Inferior parietal cortex (tissue), 1 donor: ENCODE measurements around the gene ATOH1.
A peak's percentile ranks its signal among the peaks of the same experiment; 100 is the strongest.

Experiments
- DNase-seq: peaks from one replicate; pipeline ENCODE4 v3.0.0-alpha.2; 2016; ENCODE audit errors: extremely low spot score

Gene ATOH1

GRCh38 chr4:93828332-93828994 is at the start of gene ATOH1:
Gene ATOH1 (plus strand): TSS chr4:93828753. CDS start chr4:93828927, 174 bp downstream.
- no peak for DNase-seq

DNA sequence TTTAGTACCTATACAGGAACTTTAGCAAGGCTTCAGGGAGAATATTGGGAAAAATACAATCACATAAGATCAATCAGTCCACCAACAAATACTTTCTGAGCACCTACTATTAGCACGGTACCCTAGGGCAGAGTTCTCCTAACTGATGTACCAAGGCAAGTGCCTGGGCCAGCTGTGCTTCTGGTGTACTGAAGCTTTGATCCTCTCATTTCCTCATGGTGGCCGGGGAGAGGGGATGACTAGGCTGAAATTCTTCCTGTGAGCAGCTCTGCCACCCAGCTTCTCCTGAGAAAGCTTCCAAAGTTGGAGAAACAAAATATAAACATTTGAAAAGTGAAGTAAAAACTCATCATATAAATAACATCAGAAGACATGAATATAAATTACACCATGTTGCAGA is 49.3 kb upstream of the ATOH1 start:
- no peak for DNase-seq

- DNase-seq: no peak
Observed at GRCh38 chr4:93780080-93780479, 48.5 kb upstream of the ATOH1 start.

DNA sequence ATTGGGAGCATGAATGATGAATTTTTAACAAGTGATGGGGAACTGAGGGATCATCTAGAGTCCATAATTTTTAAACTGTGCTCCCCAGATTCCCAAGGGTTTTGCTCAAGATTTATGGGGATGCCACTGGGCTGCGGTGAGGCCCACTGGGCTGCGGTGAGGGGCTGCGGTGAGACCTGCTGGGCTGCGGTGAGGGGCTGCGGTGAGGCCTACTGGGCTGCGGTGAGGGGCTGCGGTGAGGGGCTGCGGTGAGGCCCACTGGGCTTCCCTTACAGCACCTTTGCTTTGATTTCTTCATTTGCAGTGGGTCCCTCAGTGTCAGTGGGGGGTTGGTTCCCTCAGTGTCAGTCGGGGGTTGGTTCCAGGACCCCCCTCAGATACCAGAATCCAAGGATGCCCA is 47.4 kb upstream of the ATOH1 start:
- no peak for DNase-seq

DNA sequence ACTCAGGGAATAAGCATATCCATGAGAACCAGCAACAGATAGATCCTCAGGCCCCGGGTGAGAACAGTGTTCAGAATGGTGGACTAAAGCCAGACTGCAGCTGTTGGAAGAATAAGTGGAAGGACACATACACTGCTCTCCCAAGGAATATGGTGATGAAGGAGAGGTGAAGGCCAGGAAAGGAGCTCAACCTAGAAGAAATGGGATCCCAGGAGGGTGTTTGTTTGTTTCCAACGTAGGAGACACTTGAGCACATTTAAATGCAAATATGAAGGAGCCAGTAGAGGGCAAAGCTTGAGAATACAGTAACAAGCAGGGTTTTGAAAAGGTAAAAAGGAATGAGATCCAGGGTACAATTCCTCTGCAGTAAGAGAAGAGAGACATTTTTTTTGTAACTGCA is 42.4 kb upstream of the ATOH1 start:
- DNase-seq: no peak

DNA sequence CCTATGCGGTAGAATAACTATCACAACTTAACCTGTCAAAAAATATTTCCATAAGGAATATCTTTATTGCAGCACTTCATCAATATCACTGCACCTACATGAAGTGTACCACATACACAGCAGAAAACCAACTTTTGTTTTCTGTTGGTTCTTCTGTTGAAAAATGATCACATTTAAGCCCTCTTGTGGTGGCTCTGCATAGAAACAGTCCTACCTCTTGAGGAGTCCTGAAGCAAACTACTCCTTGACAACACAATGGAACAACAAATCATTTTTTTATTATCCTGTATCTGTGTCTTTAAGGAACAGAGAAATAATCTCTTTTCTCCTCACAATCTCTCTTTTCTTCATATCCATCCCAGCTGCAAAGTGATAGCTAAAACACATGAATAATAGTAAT is 39.8 kb upstream of the ATOH1 start:
- no peak for DNase-seq

DNA sequence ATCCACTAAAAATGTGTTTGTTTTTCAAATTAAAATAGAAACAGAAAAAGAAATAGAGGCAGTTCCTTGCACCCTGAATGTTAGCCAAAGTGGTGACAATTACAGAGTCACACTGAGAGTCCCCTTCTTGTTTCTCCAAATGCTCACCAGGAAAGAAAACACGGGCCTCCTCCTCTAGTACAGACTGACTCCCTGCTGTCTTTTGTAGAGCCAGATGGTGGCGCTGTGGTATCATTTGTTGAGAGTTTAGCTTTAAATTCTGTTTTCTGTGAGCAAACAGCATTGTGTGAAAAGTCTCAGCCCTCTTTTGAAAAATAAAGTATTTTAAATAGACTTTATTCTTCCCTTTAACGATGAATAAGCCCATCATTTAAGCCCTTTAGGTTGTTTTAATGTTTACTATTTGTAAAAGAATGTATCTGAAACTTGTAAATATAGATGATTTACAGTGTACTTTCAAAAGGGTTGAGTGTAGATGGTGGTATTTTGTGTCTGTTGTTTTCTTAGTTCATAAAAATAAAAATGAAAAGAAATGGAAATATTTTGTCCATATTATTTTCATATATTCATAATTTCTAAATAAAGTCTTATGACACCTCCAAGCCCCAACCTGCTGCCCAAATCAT is 36.9 kb upstream of the ATOH1 start:
- peak; percentile 89 for DNase-seq

DNA sequence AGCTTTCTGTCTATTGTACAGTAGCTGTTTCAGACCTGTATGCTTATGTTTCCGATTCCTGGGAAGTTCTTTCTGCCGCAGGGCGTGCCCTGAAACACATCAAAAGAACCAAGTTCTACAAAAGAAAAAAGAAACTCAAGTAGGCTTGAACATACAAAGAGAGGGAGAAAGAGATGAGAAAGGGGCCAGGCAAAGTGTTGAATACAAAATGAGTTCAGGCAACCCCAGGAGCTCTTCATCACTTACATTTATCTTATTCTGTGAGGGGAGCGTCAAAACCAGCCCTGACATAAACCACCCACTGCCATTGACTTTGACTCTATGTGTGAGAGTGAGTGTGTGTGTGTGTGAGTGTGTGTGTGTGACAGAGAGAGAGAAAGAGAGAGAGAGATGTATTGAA is 26.5 kb upstream of the ATOH1 start:
- DNase-seq: no peak

- DNase-seq: no peak
Observed at GRCh38 chr4:93809773-93810172, 18.8 kb upstream of the ATOH1 start.

DNA sequence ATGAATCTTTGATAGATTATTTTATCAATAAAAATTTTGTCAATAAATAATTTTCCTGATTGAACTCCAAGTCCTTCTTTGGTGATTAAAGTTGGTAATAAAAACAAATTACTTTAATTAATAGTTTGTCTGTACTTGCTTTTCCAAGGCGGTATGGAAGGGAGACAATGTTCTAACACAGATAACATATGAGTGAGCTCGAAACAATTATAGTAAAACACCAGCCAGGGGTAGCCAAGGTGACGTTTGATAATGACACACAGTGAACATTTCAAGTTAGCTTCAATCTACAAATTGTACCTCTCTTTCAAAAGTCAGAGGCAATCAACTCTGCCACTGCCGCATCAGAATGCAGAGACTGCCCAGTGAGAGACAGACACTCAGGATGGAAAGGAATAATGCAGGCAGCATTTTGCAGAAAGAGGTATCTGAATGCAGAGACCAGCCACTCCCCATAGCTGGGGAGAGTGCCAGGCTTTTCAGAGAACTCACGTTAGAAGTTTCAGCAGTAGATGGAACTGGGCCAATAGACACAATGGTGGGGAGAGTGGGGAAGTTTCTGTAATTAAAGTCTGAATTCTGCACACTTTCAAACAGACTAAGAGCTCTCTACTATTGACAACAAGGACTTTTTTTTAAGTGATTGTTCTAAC is 18.1 kb upstream of the ATOH1 start:
- DNase-seq: no peak

- no peak for DNase-seq
Observed at GRCh38 chr4:93813092-93813491, 15.5 kb upstream of the ATOH1 start.

DNA sequence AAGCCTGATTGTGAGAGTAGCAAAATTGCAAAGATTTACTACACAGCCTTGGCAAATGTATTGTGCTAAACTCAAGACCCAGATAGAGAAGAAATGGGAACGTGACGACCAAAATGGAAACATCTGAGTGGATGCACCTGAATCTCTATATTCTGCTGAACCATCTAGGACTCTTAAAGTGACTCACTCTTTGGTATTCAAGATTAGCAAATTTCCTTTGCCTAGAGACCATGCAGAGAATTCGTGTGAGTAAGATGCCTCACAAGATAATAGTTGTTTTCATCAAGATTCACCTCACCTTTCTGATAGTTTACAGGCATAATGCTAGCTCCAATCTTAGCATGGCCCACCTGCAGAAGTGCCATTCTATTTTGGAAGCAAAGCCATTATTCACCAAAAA is 14.4 kb upstream of the ATOH1 start:
- DNase-seq: no peak

GRCh38 chr4:93814722-93815121 is 13.8 kb upstream of the ATOH1 start:
- no peak for DNase-seq

GRCh38 chr4:93825551-93826216 is 2.9 kb upstream of the ATOH1 start:
- no peak for DNase-seq

DNA sequence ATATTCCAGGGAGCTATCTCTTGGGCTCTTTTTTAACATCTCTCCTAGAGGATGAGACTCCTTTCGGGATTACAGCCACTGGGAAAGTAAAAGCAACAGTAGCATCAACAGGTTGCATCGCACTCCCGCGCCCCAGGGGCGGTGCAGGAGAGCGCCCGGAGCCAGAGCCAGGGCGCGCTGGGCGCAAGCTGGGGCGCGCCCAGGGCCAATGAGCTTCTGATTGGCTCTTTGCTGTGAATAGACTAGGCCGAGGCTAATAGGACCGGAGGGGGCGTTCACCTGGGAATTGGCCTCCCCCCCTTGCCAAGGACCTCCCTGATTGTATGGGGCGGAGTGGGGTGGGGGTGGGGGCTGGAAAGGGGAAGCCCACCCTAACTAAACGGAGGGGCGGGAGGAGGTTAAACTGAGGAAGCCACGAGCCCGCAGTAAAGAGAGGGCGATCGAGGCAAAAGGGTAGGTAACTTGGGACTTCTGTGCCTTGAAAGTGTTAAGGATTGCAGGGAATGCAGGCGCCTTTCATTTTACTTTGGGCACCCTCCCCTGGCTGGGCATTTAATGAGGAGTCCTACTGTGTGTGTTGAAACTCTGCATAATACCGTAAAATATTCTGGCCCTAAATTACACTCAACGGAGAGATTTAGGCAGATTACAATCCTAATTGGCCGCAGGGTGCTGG is 1.1 kb upstream of the ATOH1 start:
- no peak for DNase-seq

- DNase-seq: no peak
Observed at GRCh38 chr4:93828995-93829819, 654 bp downstream of the ATOH1 start.

GRCh38 chr4:93829820-93830687 is 1.5 kb downstream of the ATOH1 start:
- no peak for DNase-seq

DNA sequence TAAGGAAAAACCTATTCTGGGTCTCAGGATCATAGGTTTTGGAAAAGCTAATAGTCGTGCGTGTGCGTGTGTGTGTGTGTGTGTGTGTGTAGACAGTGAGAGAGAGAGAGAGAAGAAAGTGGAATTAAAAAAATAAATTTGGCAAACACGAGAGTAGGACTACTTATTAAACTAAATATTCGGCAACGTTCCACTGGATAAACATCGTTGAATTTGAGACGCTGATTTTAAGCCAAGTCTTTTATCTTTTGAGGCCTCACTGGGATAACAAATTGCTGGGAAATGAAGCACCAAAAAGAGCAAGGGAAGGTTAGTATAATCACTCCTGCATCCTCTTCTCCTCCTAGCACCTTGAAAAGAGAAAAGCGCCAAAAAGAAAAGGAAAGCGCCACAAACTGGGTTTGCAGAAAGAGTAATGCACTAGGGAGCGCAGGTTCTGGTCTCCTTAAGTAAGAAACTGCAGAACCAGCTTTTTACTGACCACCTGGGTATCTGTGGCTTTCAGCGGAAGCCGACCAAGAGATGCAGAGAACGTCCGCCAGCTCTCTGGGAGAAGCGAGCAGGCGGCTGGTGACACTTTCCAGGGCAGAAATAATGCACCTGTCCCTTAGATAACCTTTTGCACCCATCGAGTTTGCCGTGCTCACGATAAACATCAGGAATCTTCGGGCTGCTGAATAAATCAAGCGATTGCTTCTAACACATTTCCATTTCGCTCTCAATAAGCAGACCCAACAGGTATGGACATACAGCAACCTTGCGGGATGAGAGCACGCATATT is 3.4 kb downstream of the ATOH1 start:
- no peak for DNase-seq

DNA sequence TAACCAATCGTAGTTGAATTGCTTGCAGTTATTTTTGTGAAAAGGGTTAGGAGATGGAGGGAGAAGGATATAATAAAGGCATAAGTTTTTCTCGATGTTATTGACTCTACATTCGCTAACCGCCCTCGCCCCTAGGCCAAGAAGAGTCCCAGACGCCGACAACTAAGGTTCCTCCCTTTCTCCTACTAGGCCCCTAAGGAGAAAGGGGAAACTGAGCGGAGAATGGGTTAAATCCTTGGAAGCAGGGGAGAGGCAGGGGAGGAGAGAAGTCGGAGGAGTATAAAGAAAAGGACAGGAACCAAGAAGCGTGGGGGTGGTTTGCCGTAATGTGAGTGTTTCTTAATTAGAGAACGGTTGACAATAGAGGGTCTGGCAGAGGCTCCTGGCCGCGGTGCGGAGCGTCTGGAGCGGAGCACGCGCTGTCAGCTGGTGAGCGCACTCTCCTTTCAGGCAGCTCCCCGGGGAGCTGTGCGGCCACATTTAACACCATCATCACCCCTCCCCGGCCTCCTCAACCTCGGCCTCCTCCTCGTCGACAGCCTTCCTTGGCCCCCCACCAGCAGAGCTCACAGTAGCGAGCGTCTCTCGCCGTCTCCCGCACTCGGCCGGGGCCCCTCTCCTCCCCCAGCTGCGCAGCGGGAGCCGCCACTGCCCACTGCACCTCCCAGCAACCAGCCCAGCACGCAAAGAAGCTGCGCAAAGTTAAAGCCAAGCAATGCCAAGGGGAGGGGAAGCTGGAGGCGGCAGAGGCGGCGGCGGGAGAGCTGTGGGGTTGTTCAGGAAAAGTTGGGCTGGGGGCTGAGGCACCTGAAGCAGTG is 5.9 kb downstream of the ATOH1 start:
- DNase-seq: no peak
